GM13976 (cell line): ENCODE data around the gene ELANE.
"Not testable (repeated sequence)": the region's sequence is repeated elsewhere in the genome, so short reads cannot be mapped to it uniquely, and the experiment has no call there.

Experiments
- DNase-seq: peaks from one replicate; pipeline ENCODE4 v3.0.0; 2012; ENCODE audit warnings: low spot score
- CTCF ChIP-seq: IDR thresholded peaks from 2 replicates; pipeline ENCODE4 v1.5.1; 2012; ENCODE audit warnings: borderline replicate concordance, mild to moderate bottlenecking; ENCODE audit not compliant: insufficient read depth; ENCODE audit errors: extremely low read depth, missing control alignments, control extremely low read depth
- in situ Hi-C: fragments of 300-500 bp; cut with MboI; formaldehyde crosslinking; loops from one replicate; pipeline ENCODE4 v1.12.0; 2022; ENCODE audit warnings: low sequenced_read_pairs, mixed read lengths, inconsistent platforms; ENCODE audit not compliant: unreplicated experiment

ELANE gene

DNA sequence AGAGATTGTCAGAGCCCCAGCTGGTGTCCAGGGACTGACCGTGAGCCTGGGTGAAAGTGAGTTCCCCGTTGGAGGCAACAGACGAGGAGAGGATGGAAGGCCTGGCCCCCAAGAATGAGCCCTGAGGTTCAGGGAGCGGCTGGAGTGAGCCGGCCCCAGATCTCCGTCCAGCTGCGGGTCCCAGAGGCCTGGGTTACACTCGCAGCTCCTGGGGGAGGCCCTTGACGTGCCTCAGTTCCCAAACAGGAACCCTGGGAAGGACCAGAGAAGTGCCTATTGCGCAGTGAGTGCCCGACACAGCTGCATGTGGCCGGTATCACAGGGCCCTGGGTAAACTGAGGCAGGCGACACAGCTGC, 1.1 kb upstream of the ELANE start:
- TF ChIP-seq CTCF = no peak
- in situ Hi-C loops = no loop called here
- no peak for DNase-seq

GRCh38 chr19:853014-853585, 997 bp downstream of the ELANE start:
- TF ChIP-seq CTCF = no peak
- DNase-seq = no peak
- in situ Hi-C loops = no loop called here

GRCh38 chr19:853614-854220, 1.6 kb downstream of the ELANE start:
- in situ Hi-C loops, DNase-seq: not testable (repeated sequence)

GRCh38 chr19:854549-854948, 2.4 kb downstream of the ELANE start:
- in situ Hi-C loops = no loop called here
- TF ChIP-seq CTCF = no peak
- no peak for DNase-seq

- TF ChIP-seq CTCF = no peak
- DNase-seq = no peak
- in situ Hi-C loops = no loop called here
Observed at GRCh38 chr19:855142-855541, 3.0 kb downstream of the ELANE start.

- DNase-seq = no peak
- no peak for TF ChIP-seq CTCF
- in situ Hi-C loops = no loop called here
Observed at GRCh38 chr19:855566-856120, 3.5 kb downstream of the ELANE start.

- in situ Hi-C loops = no loop called here
- no peak for DNase-seq
Observed at GRCh38 chr19:858284-858683, 6.2 kb downstream of the ELANE start.

More at GRCh38 chr19:858284-858683, 6.2 kb downstream of the ELANE start:
- TF ChIP-seq CTCF = no peak
